ENCODE data around the gene AFF1.

GRCh38 chr4:87166296-87166854, 231.6 kb downstream of the AFF1 start:
- TF ChIP-seq POLR2A (IDR thresholded peaks at IDR 0.05) (no peak), CTCF (IDR thresholded peaks at IDR 0.05) (no peak), EP300 (IDR thresholded peaks at IDR 0.05) (no peak)
